HepG2 (cell line): ENCODE measurements around the gene MAP2K7. TPM values are rescaled to one million over a fixed set of nuclear protein-coding genes. Genes with fewer than 3 reads are reported as not detected.

Source experiments
- AKAP8 ChIP-seq: sonication (generic); formaldehyde crosslinking; IDR thresholded peaks from 2 replicates; pipeline ENCODE4 v1.5.1; 2020; ENCODE audit warnings: mild to moderate bottlenecking, missing genetic modification reagents
- CSRNP2 ChIP-seq: sonication (generic); formaldehyde crosslinking; conservative IDR thresholded peaks from 2 replicates; pipeline ENCODE4 v1.8.0; 2022; ENCODE audit warnings: low read depth, missing genetic modification reagents
- KDM4B ChIP-seq: sonication (generic); formaldehyde crosslinking; IDR thresholded peaks from 2 replicates; pipeline ENCODE4 v1.4.0; 2020; ENCODE audit warnings: missing genetic modification reagents
- PTBP1 ChIP-seq: fragments of 200-400 bp; formaldehyde crosslinking; IDR thresholded peaks from 2 replicates; pipeline ENCODE4 v1.6.1; 2018; ENCODE audit warnings: low read length, low read depth; ENCODE audit not compliant: poor library complexity, severe bottlenecking
- RELA ChIP-seq: sonication (generic); formaldehyde crosslinking; IDR thresholded peaks from 2 replicates; pipeline ENCODE4 v1.4.0; 2020; ENCODE audit warnings: missing genetic modification reagents
- RFXAP ChIP-seq: sonication (generic); formaldehyde crosslinking; IDR thresholded peaks from 2 replicates; pipeline ENCODE4 v1.4.0; 2020; ENCODE audit warnings: missing genetic modification reagents, borderline replicate concordance
- ZNF280B ChIP-seq: sonication (generic); formaldehyde crosslinking; IDR thresholded peaks from 2 replicates; pipeline ENCODE4 v1.5.0; 2020; ENCODE audit warnings: missing genetic modification reagents, mild to moderate bottlenecking, borderline replicate concordance
- ZNF704 ChIP-seq: sonication (generic); formaldehyde crosslinking; IDR thresholded peaks from 2 replicates; pipeline ENCODE4 v1.8.1; 2023; ENCODE audit warnings: mild to moderate bottlenecking, inconsistent platforms, moderate library complexity, missing genetic modification reagents, borderline replicate concordance
- ZNF737 ChIP-seq: sonication (generic); formaldehyde crosslinking; IDR thresholded peaks from 2 replicates; pipeline ENCODE4 v1.5.0; 2020; ENCODE audit warnings: missing genetic modification reagents, mild to moderate bottlenecking, borderline replicate concordance
- polyA plus RNA-seq, 8 experiments: library from polyadenylated mRNA; depleted of rRNA in 3 of 8; stranded (reverse) in 7 of 8; unstranded in 1 of 8; fragments of >200 nt; fragmentation: Illumina TruSeq in 4 of 8; extraction: Trizol in 4 of 8; gene quantifications; 2 replicates each; pipeline versions ENCODE4 v1.2.1 to v1.2.3, GENCODE V29; 2011 to 2016; ENCODE audit warnings: low read depth in 4 of 8, missing spikeins in 1 of 8, mixed read lengths in 1 of 8; ENCODE audit not compliant: insufficient read depth in 1 of 8
- total RNA-seq, 5 experiments: library from RNA; depleted of rRNA; stranded (reverse); fragments of >200 nt; fragmentation: Illumina TruSeq; extraction: Trizol; gene quantifications; 2 replicates each; pipeline ENCODE4 v1.2.3, GENCODE V29; 2016; ENCODE audit warnings: low read depth in 1 of 5
- TF ChIP-seq, protein P1 (sequence below): sonication (generic); formaldehyde crosslinking; IDR thresholded peaks from 2 replicates; pipeline ENCODE4 v1.4.0; 2020; ENCODE audit warnings: missing genetic modification reagents
- TF ChIP-seq, protein P2 (sequence below): sonication (generic); formaldehyde crosslinking; IDR thresholded peaks from 2 replicates; pipeline ENCODE4 v1.5.1; 2020; ENCODE audit warnings: missing genetic modification reagents, mild to moderate bottlenecking, borderline replicate concordance
- TF ChIP-seq, protein P3 (sequence below): sonication (generic); formaldehyde crosslinking; IDR thresholded peaks from 2 replicates; pipeline ENCODE4 v1.5.0; 2020; ENCODE audit warnings: mild to moderate bottlenecking, missing genetic modification reagents

The MAP2K7 gene
- total and polyA plus RNA-seq, 2 of the 13 experiments (the other 11 are each of a cell fraction or from before 2014, with no cell fraction given): 9.0 to 10.8 TPM

GRCh38 chr19:7903244-7904073, at the start of gene MAP2K7 (continued):
- peak; percentile 72; the same call in 1 of the 2 replicates for TF ChIP-seq AKAP8 (CRISPR knock-in tag)
- TF ChIP-seq, protein P1, sequence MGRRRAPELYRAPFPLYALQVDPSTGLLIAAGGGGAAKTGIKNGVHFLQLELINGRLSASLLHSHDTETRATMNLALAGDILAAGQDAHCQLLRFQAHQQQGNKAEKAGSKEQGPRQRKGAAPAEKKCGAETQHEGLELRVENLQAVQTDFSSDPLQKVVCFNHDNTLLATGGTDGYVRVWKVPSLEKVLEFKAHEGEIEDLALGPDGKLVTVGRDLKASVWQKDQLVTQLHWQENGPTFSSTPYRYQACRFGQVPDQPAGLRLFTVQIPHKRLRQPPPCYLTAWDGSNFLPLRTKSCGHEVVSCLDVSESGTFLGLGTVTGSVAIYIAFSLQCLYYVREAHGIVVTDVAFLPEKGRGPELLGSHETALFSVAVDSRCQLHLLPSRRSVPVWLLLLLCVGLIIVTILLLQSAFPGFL (CRISPR knock-in tag): no peak
- TF ChIP-seq CSRNP2: no peak
- no peak for TF ChIP-seq RELA (CRISPR knock-in tag)
- TF ChIP-seq ZNF280B (CRISPR knock-in tag): 0 out of 2 replicates have a peak, but pooled peaks have one; percentile 17
- no peak for TF ChIP-seq PTBP1
- no peak for TF ChIP-seq ZNF737
- peak; percentile 72; the same call in 1 of the 2 replicates for TF ChIP-seq RFXAP (CRISPR knock-in tag)
- TF ChIP-seq, protein P2, sequence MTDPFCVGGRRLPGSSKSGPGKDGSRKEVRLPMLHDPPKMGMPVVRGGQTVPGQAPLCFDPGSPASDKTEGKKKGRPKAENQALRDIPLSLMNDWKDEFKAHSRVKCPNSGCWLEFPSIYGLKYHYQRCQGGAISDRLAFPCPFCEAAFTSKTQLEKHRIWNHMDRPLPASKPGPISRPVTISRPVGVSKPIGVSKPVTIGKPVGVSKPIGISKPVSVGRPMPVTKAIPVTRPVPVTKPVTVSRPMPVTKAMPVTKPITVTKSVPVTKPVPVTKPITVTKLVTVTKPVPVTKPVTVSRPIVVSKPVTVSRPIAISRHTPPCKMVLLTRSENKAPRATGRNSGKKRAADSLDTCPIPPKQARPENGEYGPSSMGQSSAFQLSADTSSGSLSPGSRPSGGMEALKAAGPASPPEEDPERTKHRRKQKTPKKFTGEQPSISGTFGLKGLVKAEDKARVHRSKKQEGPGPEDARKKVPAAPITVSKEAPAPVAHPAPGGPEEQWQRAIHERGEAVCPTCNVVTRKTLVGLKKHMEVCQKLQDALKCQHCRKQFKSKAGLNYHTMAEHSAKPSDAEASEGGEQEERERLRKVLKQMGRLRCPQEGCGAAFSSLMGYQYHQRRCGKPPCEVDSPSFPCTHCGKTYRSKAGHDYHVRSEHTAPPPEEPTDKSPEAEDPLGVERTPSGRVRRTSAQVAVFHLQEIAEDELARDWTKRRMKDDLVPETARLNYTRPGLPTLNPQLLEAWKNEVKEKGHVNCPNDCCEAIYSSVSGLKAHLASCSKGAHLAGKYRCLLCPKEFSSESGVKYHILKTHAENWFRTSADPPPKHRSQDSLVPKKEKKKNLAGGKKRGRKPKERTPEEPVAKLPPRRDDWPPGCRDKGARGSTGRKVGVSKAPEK: no peak
- peak; percentile 86; the same call in 1 of the 2 replicates for TF ChIP-seq ZNF704 (CRISPR knock-in tag)
- no peak for TF ChIP-seq KDM4B
- TF ChIP-seq, protein P3, sequence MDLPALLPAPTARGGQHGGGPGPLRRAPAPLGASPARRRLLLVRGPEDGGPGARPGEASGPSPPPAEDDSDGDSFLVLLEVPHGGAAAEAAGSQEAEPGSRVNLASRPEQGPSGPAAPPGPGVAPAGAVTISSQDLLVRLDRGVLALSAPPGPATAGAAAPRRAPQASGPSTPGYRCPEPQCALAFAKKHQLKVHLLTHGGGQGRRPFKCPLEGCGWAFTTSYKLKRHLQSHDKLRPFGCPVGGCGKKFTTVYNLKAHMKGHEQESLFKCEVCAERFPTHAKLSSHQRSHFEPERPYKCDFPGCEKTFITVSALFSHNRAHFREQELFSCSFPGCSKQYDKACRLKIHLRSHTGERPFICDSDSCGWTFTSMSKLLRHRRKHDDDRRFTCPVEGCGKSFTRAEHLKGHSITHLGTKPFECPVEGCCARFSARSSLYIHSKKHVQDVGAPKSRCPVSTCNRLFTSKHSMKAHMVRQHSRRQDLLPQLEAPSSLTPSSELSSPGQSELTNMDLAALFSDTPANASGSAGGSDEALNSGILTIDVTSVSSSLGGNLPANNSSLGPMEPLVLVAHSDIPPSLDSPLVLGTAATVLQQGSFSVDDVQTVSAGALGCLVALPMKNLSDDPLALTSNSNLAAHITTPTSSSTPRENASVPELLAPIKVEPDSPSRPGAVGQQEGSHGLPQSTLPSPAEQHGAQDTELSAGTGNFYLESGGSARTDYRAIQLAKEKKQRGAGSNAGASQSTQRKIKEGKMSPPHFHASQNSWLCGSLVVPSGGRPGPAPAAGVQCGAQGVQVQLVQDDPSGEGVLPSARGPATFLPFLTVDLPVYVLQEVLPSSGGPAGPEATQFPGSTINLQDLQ (CRISPR knock-in tag): no peak
